ENCODE data around the gene ARAF.

The ARAF gene

GRCh38 chrX:47564438-47565085, 3.6 kb downstream of the ARAF start:
- DNase-seq = no peak

DNA sequence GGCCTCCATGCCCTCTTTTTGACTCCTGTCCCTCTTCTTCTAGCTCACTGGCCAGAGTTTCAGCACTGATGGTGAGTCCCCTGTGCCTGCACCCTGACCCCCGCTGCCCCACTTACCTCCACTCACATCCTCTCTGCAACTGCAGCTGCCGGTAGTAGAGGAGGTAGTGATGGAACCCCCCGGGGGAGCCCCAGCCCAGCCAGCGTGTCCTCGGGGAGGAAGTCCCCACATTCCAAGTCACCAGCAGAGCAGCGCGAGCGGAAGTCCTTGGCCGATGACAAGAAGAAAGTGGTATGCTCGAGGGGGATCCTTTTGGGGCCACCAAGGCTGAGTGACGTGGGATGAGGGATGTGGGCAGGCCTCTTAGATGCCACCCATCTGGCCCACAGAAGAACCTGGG, 5.8 kb downstream of the ARAF start:
- no peak for DNase-seq

DNA sequence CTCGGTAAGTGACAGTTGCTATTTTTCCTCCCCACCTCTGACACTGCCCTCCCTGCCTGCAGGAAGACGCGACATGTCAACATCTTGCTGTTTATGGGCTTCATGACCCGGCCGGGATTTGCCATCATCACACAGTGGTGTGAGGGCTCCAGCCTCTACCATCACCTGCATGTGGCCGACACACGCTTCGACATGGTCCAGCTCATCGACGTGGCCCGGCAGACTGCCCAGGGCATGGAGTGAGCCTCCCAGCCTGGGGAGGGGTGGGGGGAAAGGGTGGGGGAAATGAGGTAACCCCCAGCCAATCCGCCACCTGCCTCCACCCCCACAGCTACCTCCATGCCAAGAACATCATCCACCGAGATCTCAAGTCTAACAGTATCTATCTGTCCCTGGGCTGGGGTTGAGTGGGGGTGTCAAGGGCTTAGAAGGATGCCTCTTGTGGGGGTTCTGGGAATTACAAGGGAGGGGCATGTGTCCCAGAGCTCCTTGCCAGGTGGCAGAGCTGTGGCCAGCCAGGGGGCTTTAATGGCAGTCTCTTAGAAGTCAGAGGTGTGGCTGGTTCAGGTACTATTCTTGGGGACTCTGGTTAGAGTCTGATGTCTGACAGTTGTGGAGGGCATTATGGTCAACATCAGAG, 7.8 kb downstream of the ARAF start:
- DNase-seq = no peak

GRCh38 chrX:47570794-47571193, 9.8 kb downstream of the ARAF start:
- DNase-seq = no peak

DNA sequence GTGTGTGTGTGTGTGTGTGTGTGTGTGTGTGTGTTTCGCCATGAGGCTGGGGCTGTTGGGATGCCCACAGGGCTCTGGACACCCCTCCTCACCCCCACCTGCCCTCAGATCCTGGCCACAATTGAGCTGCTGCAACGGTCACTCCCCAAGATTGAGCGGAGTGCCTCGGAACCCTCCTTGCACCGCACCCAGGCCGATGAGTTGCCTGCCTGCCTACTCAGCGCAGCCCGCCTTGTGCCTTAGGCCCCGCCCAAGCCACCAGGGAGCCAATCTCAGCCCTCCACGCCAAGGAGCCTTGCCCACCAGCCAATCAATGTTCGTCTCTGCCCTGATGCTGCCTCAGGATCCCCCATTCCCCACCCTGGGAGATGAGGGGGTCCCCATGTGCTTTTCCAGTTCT, 10.2 kb downstream of the ARAF start:
- DNase-seq = no peak

- no peak for DNase-seq
Measured at GRCh38 chrX:47571896-47572295, 10.9 kb downstream of the ARAF start.

- DNase-seq = no peak
Measured at GRCh38 chrX:47572773-47573340, 11.9 kb downstream of the ARAF start.

GRCh38 chrX:47573341-47574075, 12.5 kb downstream of the ARAF start:
- DNase-seq = no peak

- DNase-seq = no peak
Measured at GRCh38 chrX:47574076-47574546, 13.1 kb downstream of the ARAF start.

GRCh38 chrX:47574547-47575301, 13.7 kb downstream of the ARAF start:
- no peak for DNase-seq

DNA sequence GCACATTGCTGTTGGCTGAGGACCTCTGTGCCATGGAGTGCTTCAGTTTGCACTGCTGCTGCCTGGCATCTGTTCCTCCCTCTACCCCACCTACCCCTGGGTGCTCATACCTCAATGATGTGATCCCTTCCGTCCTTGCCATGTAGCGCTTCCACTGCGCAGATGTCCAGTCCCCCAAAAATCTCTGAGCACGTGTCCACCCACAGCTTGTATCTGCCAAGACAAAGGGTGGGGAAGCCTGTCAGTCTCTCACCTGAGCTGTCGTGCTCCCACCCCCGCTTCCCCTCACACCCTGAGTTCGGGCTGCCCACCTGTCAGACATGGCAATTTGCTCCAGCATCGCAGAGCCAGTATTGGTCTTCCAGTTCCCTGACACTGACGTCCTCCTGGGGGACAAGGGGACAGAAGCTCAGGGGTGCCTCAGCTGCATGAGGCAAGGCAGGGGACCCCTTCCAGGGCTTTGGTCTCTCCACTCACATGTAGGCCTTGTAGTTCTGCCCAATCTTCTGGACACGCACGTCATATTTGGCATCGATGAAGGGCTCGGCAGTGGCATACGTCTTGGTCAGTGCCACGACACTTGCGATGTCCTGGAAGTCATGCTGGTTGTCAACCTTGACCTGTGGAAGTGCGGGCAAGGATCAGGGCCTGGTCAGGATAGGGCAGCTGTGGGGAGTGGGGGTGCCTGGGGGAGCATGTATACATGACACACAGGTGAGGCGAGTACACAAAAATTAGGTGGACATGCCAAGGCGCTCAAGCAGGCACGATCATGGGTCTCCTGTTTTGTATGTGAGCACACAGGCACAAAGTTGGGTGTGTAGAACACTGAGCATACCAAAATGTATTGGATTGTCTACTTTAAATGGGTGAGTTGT, 15.3 kb downstream of the ARAF start:
- no peak for DNase-seq

DNA sequence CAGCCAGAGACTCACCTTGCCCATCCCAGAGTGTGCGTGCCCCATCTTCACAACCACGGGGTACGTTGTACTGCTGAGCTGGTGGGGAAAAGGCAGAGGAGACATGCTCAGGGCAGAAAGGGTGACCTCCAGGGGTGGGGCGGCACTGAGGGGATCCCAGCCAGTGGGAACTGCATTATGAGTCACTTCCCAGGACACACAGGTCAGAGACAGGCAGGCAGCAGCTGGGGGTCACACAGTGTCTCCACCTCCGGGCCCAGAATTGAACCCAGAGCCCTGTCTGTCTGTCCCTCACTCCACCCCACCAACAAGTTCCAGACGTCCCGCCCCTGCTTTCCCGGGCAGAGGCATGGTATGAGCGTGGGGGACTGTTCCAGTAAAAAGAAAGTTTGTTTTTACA, 16.4 kb downstream of the ARAF start:
- DNase-seq = no peak

- no peak for DNase-seq
Measured at GRCh38 chrX:47577901-47578300, 16.9 kb downstream of the ARAF start.

GRCh38 chrX:47578692-47579091, 17.7 kb downstream of the ARAF start:
- no peak for DNase-seq

GRCh38 chrX:47579537-47579936, 18.5 kb downstream of the ARAF start:
- no peak for DNase-seq

DNA sequence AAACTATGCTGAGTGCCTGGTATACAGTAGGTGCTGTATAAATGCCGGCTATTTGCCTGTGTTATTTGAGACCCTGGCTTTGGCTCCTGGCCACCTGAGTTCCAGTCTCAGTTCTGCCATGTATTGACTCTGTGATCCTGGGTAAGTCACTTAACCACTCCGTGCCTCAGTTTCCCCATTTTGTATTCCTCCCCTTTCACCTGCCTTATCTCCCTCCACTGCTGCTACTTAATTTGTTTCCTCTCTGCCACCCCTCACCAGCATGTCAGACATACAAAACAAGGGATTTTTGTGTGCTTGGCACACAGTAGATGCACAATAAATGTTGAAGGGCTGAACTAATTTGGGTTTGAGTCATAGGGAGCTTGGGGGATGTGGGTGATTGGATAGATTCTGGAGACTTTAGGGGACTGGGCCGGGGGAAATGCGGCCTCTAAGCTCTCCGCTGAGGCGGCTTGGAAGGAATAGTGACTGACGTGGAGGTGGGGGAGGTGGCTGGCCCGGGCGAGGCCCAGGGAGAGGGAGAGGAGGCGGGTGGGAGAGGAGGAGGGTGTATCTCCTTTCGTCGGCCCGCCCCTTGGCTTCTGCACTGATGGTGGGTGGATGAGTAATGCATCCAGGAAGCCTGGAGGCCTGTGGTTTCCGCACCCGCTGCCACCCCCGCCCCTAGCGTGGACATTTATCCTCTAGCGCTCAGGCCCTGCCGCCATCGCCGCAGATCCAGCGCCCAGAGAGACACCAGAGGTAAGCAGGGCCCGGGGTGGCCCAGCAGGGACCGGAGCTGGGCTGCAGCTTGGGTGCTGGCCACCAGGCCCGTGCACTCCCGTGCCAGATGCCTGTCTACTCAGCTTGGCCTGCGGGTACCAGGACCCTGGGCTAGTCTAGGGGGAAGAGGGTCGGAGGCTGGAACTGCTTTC, 21.0 kb downstream of the ARAF start, which contains the start of gene TIMP1:
Gene TIMP1 (plus strand): TSS at position 706 of the 917 bp plus-strand sequence. CDS start 980 bp downstream, outside the sequence.
- DNase-seq = no peak

DNA sequence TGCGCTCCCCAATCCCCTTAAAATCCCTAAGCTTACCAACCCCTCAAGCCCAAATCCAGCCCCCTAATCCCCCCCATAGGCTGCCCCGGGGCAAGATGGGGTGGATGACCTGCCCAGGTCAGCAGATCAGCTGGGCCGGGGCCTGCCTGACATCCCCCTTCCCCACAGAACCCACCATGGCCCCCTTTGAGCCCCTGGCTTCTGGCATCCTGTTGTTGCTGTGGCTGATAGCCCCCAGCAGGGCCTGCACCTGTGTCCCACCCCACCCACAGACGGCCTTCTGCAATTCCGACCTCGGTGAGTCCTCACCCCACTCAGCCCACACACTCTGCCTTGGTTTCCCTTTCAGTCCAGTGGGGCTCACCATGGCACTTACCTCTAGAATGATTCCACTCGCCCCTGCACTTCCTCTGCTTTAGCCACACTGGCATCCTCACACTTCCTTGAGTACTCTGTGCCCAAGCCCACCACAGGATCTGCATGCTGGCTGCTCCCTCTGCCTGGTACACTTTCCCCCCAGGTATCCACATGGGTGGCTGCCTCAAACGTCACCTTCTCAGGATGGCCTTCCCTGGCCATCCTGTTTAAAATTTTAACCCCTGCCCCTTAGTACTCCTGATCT, 22.3 kb downstream of the ARAF start:
- DNase-seq = no peak

GRCh38 chrX:47584714-47585113, 23.7 kb downstream of the ARAF start:
- DNase-seq = no peak

GRCh38 chrX:47585273-47585672, 24.3 kb downstream of the ARAF start:
- no peak for DNase-seq
